Muscle layer of colon (tissue), 2 donors: ENCODE measurements around the gene NUDT13.
"Not testable (repeated sequence)": the region's sequence is repeated elsewhere in the genome, so short reads cannot be mapped to it uniquely, and the experiment has no call there.

Experiments used
- H3K27ac ChIP-seq: one replicate; pipeline ENCODE4 v1.7.0; 2013; ENCODE audit warnings: low read depth, mild to moderate bottlenecking, low read length, moderate library complexity
- H3K27me3 ChIP-seq, 2 donors: one replicate each; pipeline ENCODE4 v1.7.0; 2013; ENCODE audit warnings: low read length in 2 of 2, mild to moderate bottlenecking in 2 of 2; ENCODE audit not compliant: insufficient read depth in 2 of 2, control insufficient read depth in 1 of 2
- H3K36me3 ChIP-seq: one replicate; pipeline ENCODE4 v1.7.0; 2013; ENCODE audit warnings: mild to moderate bottlenecking, low read length; ENCODE audit not compliant: insufficient read depth
- H3K4me1 ChIP-seq: one replicate; pipeline ENCODE4 v1.7.0; 2013; ENCODE audit warnings: mild to moderate bottlenecking, low read length; ENCODE audit not compliant: insufficient read depth
- H3K4me3 ChIP-seq, 2 donors: one replicate each; pipeline ENCODE4 v1.7.0; 2013; ENCODE audit warnings: low read length in 2 of 2, low read depth in 1 of 2, mild to moderate bottlenecking in 1 of 2, moderate library complexity in 1 of 2
- H3K9ac ChIP-seq: one replicate; pipeline ENCODE4 v1.7.0; 2013; ENCODE audit warnings: low read length
- H3K9me3 ChIP-seq: one replicate; pipeline ENCODE4 v1.7.0; 2013; ENCODE audit warnings: mild to moderate bottlenecking, low read length
- donor health status: abdominal sarcoma.
- donor health status: Adenocarcinoma of cecum.

Gene NUDT13

DNA sequence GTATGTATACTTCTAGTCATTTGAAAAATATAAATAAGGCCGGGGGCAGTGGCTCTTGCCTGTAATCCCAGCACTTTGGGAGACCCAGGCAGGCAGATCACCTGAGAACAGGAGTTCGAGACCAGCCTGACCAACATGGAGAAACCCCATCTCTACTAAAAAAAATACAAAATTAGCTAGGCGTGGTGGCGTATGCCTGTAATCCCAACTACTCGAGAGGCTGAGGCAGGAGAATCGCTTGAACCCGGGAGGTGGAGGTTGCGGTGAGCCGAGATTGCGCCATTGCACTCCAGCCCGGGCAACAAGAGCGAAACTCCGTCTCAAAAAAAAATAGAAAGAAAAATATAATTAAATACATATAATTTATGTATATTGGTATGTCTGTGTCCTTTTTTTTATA is 1.8 kb downstream of the NUDT13 start:
- not testable (repeated sequence) for H3K36me3 ChIP-seq, H3K9ac ChIP-seq, H3K27me3 ChIP-seq, H3K4me3 ChIP-seq, H3K4me1 ChIP-seq, H3K9me3 ChIP-seq, H3K27ac ChIP-seq

- H3K27ac ChIP-seq: no peak overlapping the region
- H3K4me1 ChIP-seq: no peaks in the 10 kb centered on the region
- no peaks in the 10 kb centered on the region for H3K36me3 ChIP-seq
- H3K27me3 ChIP-seq: no peaks in the 10 kb centered on the region
- no peak overlapping the region for H3K9ac ChIP-seq
- H3K4me3 ChIP-seq: no peak overlapping the region
- no peaks in the 10 kb centered on the region for H3K9me3 ChIP-seq
Observed at GRCh38 chr10:73113551-73113950, 3.3 kb downstream of the NUDT13 start.

GRCh38 chr10:73116017-73116416 is 5.8 kb downstream of the NUDT13 start:
- Histone ChIP-seq H3K36me3 (peaks cover under 1% of the 10 kb centered on the region), H3K4me3 (no peak overlapping the region), H3K4me1 (no peaks in the 10 kb centered on the region), H3K27ac (no peak overlapping the region), H3K9ac (no peak overlapping the region), H3K9me3 (no peaks in the 10 kb centered on the region), H3K27me3 (no peaks in the 10 kb centered on the region)

- Histone ChIP-seq H3K4me1 (no peaks in the 10 kb centered on the region), H3K9ac (no peak overlapping the region), H3K36me3 (peaks cover 4% of the 10 kb centered on the region), H3K27me3 (no peaks in the 10 kb centered on the region), H3K27ac (no peak overlapping the region), H3K9me3 (no peaks in the 10 kb centered on the region), H3K4me3 (no peak overlapping the region)
Observed at GRCh38 chr10:73117976-73118743, 7.9 kb downstream of the NUDT13 start.

GRCh38 chr10:73119457-73119856 is 9.2 kb downstream of the NUDT13 start:
- H3K4me1 ChIP-seq: no peaks in the 10 kb centered on the region
- H3K4me3 ChIP-seq: no peak overlapping the region
- no peak overlapping the region for H3K9ac ChIP-seq
- no peaks in the 10 kb centered on the region for H3K27me3 ChIP-seq
- H3K36me3 ChIP-seq: peaks cover 4% of the 10 kb centered on the region
- no peak overlapping the region for H3K27ac ChIP-seq
- H3K9me3 ChIP-seq: no peaks in the 10 kb centered on the region

- no peaks in the 10 kb centered on the region for H3K27me3 ChIP-seq
Observed at GRCh38 chr10:73119952-73120351, 9.7 kb downstream of the NUDT13 start.

GRCh38 chr10:73126343-73126742 is 16.1 kb downstream of the NUDT13 start:
- H3K9me3 ChIP-seq: no peaks in the 10 kb centered on the region
- H3K4me3 ChIP-seq: no peak overlapping the region
- no peak overlapping the region for H3K9ac ChIP-seq
- peaks cover 7% of the 10 kb centered on the region for H3K36me3 ChIP-seq
- no peaks in the 10 kb centered on the region for H3K27me3 ChIP-seq
- no peak overlapping the region for H3K27ac ChIP-seq
- no peaks in the 10 kb centered on the region for H3K4me1 ChIP-seq

More at GRCh38 chr10:73119952-73120351, 9.7 kb downstream of the NUDT13 start:
- Histone ChIP-seq H3K4me1 (no peaks in the 10 kb centered on the region), H3K27ac (no peak overlapping the region), H3K9ac (no peak overlapping the region), H3K4me3 (no peak overlapping the region), H3K9me3 (no peaks in the 10 kb centered on the region), H3K36me3 (peaks cover 4% of the 10 kb centered on the region)

GRCh38 chr10:73131301-73131700 is 21.0 kb downstream of the NUDT13 start:
- H3K9me3 ChIP-seq: no peaks in the 10 kb centered on the region
- peaks cover 25% of the 10 kb centered on the region for H3K36me3 ChIP-seq
- H3K4me3 ChIP-seq: no peak overlapping the region
- H3K9ac ChIP-seq: no peak overlapping the region
- no peak overlapping the region for H3K27ac ChIP-seq
- H3K27me3 ChIP-seq: no peaks in the 10 kb centered on the region
- H3K4me1 ChIP-seq: no peaks in the 10 kb centered on the region

- Histone ChIP-seq H3K9me3 (no peaks in the 10 kb centered on the region), H3K9ac (no peak overlapping the region), H3K36me3 (peaks cover 28% of the 10 kb centered on the region), H3K4me3 (no peak overlapping the region), H3K4me1 (no peaks in the 10 kb centered on the region), H3K27ac (no peak overlapping the region), H3K27me3 (no peaks in the 10 kb centered on the region)
Observed at GRCh38 chr10:73131913-73132686, 21.8 kb downstream of the NUDT13 start.

- Histone ChIP-seq H3K27me3 (no peaks in the 10 kb centered on the region), H3K9ac (no peak overlapping the region), H3K9me3 (no peaks in the 10 kb centered on the region), H3K4me3 (no peak overlapping the region), H3K36me3 (peaks cover 49% of the 10 kb centered on the region), H3K4me1 (no peaks in the 10 kb centered on the region), H3K27ac (no peak overlapping the region)
Observed at GRCh38 chr10:73134727-73135126, 24.5 kb downstream of the NUDT13 start.

DNA sequence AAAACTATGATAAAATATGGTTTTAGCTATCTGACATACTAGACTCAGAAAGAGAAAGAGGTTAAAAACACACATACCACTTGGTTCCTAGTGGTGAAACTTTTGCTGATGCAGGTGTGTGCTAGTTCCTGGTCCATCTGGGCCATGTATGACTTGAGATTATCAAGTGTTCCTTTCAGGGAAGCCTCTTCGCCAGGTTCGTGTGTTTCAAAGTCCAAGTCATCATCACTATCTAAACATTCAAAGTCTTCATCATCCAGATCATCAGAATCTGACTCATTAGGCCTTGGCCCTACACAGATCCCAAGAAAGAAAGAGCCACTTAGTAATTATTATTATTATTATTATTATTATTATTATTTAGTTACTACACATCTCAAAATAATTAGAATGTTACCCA is 26.4 kb downstream of the NUDT13 start:
- Histone ChIP-seq H3K27me3 (no peaks in the 10 kb centered on the region), H3K27ac (no peak overlapping the region), H3K9ac (no peak overlapping the region), H3K9me3 (no peaks in the 10 kb centered on the region), H3K36me3 (peaks cover 51% of the 10 kb centered on the region), H3K4me3 (no peak overlapping the region), H3K4me1 (no peaks in the 10 kb centered on the region)
